Peyer's patch (tissue), 4 donors: Measurements from ENCODE around the gene ZNF408. TPM values are rescaled to one million over a fixed set of nuclear protein-coding genes. Genes with fewer than 3 reads are reported as not detected.

Source experiments
- DNase-seq, 3 donors: peaks; one replicate each; pipeline ENCODE4 v3.0.0-alpha.2; 2017 to 2019
- H3K27ac ChIP-seq, 4 donors: fragments of 200-600 bp; sonication (generic); one replicate each; pipeline ENCODE4 v1.5.1; 2016 to 2019
- H3K27me3 ChIP-seq, 2 donors: fragments of 200-600 bp; sonication (generic); one replicate each; pipeline ENCODE4 v1.5.1; 2019
- H3K36me3 ChIP-seq, 3 donors: fragments of 200-600 bp; sonication (generic); one replicate each; pipeline ENCODE4 v1.5.1; 2016 to 2019
- H3K4me1 ChIP-seq, 4 donors: fragments of 200-600 bp; sonication (generic); one replicate each; pipeline ENCODE4 v1.5.1; 2016 to 2019
- H3K4me3 ChIP-seq, 4 donors: fragments of 200-600 bp; sonication (generic); 1 replicate in 3 of 4; 2 replicates in 1 of 4; pipeline ENCODE4 v1.5.1; 2016 to 2019; ENCODE audit warnings: mild to moderate bottlenecking in 1 of 4
- H3K9me3 ChIP-seq, 4 donors: fragments of 200-600 bp; sonication (generic); one replicate each; pipeline ENCODE4 v1.5.1; 2016 to 2019; ENCODE audit warnings: mild to moderate bottlenecking in 1 of 4
- POLR2A ChIP-seq, 2 donors: fragments of 450-650 bp; IDR thresholded peaks; one replicate each; pipeline ENCODE4 v1.5.1; 2017; ENCODE audit warnings: antibody characterized with exemption in 2 of 2, mild to moderate bottlenecking in 2 of 2, moderate library complexity in 2 of 2
- total RNA-seq, 4 donors: library from RNA; depleted of rRNA; stranded (reverse); fragments of >200 nt; gene quantifications; one replicate each; pipeline ENCODE4 v1.1.0, GENCODE V29; 2016
- TF ChIP-seq, protein P1 (sequence below), 6 experiments: fragments of 450-650 bp in 4 of 6; fragments of 200-600 bp in 2 of 6; sonication (generic) in 1 of 6; IDR thresholded peaks; one replicate each; pipeline ENCODE4 v1.5.1; 2017 to 2019; ENCODE audit warnings: antibody characterized with exemption in 6 of 6, mild to moderate bottlenecking in 3 of 6, moderate library complexity in 1 of 6

Gene ZNF408
- total RNA-seq, 4 donors from 2014 or later: 6.3 to 20.0 (median 8.4) TPM

- peaks cover 0 to 47% (median 0%) of the 10 kb centered on the region in 3 donors for H3K36me3 ChIP-seq
- H3K27ac ChIP-seq: no peak overlapping the region
- DNase-seq: no peak
- no peaks in the 10 kb centered on the region for H3K9me3 ChIP-seq
- H3K4me1 ChIP-seq: no peaks in the 10 kb centered on the region
- TF ChIP-seq, protein P1, sequence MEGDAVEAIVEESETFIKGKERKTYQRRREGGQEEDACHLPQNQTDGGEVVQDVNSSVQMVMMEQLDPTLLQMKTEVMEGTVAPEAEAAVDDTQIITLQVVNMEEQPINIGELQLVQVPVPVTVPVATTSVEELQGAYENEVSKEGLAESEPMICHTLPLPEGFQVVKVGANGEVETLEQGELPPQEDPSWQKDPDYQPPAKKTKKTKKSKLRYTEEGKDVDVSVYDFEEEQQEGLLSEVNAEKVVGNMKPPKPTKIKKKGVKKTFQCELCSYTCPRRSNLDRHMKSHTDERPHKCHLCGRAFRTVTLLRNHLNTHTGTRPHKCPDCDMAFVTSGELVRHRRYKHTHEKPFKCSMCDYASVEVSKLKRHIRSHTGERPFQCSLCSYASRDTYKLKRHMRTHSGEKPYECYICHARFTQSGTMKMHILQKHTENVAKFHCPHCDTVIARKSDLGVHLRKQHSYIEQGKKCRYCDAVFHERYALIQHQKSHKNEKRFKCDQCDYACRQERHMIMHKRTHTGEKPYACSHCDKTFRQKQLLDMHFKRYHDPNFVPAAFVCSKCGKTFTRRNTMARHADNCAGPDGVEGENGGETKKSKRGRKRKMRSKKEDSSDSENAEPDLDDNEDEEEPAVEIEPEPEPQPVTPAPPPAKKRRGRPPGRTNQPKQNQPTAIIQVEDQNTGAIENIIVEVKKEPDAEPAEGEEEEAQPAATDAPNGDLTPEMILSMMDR (IDR thresholded peaks at IDR 0.05): no peak
- no peak for TF ChIP-seq POLR2A (IDR thresholded peaks at IDR 0.05)
- H3K4me3 ChIP-seq: no peak overlapping the region
- H3K27me3 ChIP-seq: no peaks in the 10 kb centered on the region
Measured at GRCh38 chr11:46741600-46742484, 41.0 kb downstream of the ZNF408 start.

DNA sequence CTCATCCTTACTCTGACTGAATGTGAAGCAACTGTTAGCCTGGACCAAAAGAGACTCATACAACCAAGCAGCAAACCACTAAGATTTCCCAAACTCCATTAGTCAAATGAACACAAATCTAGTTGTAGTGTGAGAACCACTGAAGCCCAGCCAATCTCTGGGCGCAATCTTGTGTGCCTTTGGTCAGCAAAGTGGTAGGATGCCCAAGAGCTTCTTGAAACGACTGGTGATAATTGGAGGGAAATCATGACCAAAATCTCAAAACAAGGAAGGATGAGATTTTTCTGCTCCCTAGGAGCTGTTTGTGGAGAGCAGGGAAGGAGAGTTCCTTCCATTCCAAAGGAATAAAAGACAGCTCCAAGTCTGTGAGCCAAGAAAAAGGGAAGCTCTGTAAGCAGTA is 42.2 kb downstream of the ZNF408 start:
- Histone ChIP-seq H3K27me3 (no peaks in the 10 kb centered on the region), H3K4me3 (no peak overlapping the region), H3K4me1 (no peaks in the 10 kb centered on the region), H3K36me3 (peaks cover 0 to 59% (median 0%) of the 10 kb centered on the region in 3 donors), H3K27ac (no peak overlapping the region), H3K9me3 (no peaks in the 10 kb centered on the region)
- DNase-seq: no peak
- no peak for TF ChIP-seq POLR2A (IDR thresholded peaks at IDR 0.05)
- TF ChIP-seq, protein P1 (IDR thresholded peaks at IDR 0.05): no peak

DNA sequence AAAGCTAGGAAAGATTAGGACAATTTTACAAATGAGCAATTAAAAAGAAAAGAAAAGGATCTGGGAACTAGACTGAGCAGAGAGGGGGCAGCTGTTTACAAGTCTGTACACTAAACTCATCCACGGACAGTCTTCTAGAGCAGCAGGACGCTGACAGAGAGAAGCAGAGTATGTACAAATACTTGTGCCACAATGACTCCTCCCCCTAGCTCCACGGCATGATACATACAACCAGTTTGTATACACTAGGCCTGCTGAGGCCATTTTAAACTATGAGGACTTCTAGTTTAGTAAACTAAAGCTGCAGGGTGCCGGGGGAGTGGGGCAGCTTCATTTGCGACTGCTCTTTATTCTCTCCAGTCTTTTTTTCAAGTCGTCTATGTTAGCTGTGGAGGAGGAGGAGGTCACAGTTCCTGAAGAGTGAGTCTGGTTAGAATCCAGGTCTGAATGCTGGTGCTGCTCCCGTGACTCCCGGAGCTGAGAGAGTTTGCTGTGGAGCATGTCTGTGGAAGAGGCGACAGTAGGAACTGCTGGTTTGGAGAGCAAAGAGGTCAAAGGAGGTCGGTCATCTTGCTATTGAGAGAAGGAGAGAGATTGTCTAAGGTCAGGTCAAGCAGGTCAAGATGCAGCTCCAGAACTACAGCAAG is 43.0 kb downstream of the ZNF408 start:
- Histone ChIP-seq H3K27me3 (no peaks in the 10 kb centered on the region), H3K9me3 (no peaks in the 10 kb centered on the region), H3K4me3 (no peak overlapping the region), H3K4me1 (no peaks in the 10 kb centered on the region), H3K27ac (peak overlapping the region in 1 of 4 donors; percentile 40), H3K36me3 (peaks cover 0 to 67% (median 0%) of the 10 kb centered on the region in 3 donors)
- TF ChIP-seq, protein P1 (IDR thresholded peaks at IDR 0.05): no peak
- TF ChIP-seq POLR2A (IDR thresholded peaks at IDR 0.05): no peak
- no peak for DNase-seq

DNA sequence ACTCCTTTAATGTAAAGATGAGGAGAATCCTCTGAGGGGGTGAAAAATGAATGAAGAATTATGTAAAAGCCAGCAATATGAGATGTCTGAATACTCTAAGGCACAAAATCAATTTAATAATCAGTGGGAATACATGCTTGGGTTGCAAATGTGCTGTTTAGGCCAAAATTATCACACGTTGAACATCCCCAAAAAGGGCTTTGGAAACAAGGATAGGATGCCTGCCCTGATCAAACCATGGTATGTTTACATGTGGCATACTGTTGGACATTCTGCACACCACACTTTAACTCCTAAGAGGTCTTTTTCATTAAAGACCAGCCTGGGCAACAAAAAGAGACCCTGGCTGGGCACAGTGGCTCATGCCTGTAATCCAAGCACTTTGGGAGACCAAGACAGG is 44.5 kb downstream of the ZNF408 start:
- H3K27ac ChIP-seq: no peak overlapping the region
- H3K4me3 ChIP-seq: no peak overlapping the region
- DNase-seq: no peak
- TF ChIP-seq POLR2A (IDR thresholded peaks at IDR 0.05): no peak
- TF ChIP-seq, protein P1 (IDR thresholded peaks at IDR 0.05): no peak
- H3K9me3 ChIP-seq: no peaks in the 10 kb centered on the region
- peaks cover 0 to 82% (median 0%) of the 10 kb centered on the region in 3 donors for H3K36me3 ChIP-seq
- H3K27me3 ChIP-seq: no peaks in the 10 kb centered on the region
- no peaks in the 10 kb centered on the region for H3K4me1 ChIP-seq

GRCh38 chr11:46745995-46746394 is 45.2 kb downstream of the ZNF408 start:
- Histone ChIP-seq H3K9me3 (no peaks in the 10 kb centered on the region), H3K36me3 (peaks cover 0 to 88% (median 0%) of the 10 kb centered on the region in 3 donors)
- no peak for DNase-seq

More at GRCh38 chr11:46745995-46746394, 45.2 kb downstream of the ZNF408 start:
- no peak overlapping the region for H3K27ac ChIP-seq
- TF ChIP-seq, protein P1 (IDR thresholded peaks at IDR 0.05): no peak
- no peak for TF ChIP-seq POLR2A (IDR thresholded peaks at IDR 0.05)
- H3K4me1 ChIP-seq: no peaks in the 10 kb centered on the region
- H3K27me3 ChIP-seq: no peaks in the 10 kb centered on the region
- no peak overlapping the region for H3K4me3 ChIP-seq
